Measurements from ENCODE around the gene CHEK2.

The CHEK2 gene

DNA sequence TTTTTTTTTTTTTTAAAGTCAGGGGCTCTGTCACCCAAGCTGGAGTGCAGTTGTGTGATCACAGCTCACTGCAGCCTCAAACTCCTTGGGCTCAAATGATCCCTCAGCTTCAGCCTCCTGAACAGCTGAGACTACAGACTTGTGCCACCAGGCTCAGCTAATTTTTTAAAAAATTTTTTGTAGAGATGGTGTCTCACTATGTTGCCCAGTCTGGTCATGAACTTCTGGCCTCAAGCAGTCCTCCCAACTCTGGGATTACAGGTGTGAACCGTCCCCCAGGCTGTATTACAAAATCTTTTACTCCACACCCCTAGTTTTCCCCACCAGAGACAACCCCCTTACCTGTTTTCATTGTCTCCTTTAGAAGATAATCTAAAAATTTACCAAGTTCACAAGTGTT is 32.8 kb upstream of the CHEK2 start:
- TF ChIP-seq, protein P1, sequence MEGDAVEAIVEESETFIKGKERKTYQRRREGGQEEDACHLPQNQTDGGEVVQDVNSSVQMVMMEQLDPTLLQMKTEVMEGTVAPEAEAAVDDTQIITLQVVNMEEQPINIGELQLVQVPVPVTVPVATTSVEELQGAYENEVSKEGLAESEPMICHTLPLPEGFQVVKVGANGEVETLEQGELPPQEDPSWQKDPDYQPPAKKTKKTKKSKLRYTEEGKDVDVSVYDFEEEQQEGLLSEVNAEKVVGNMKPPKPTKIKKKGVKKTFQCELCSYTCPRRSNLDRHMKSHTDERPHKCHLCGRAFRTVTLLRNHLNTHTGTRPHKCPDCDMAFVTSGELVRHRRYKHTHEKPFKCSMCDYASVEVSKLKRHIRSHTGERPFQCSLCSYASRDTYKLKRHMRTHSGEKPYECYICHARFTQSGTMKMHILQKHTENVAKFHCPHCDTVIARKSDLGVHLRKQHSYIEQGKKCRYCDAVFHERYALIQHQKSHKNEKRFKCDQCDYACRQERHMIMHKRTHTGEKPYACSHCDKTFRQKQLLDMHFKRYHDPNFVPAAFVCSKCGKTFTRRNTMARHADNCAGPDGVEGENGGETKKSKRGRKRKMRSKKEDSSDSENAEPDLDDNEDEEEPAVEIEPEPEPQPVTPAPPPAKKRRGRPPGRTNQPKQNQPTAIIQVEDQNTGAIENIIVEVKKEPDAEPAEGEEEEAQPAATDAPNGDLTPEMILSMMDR (IDR thresholded peaks at IDR 0.05; ENCODE audit: borderline replicate concordance, insufficient read depth, low read depth, low read length) = no peak
- H3K4me3 ChIP-seq (ENCODE audit: low read depth, low read length) = no peak overlapping the region

DNA sequence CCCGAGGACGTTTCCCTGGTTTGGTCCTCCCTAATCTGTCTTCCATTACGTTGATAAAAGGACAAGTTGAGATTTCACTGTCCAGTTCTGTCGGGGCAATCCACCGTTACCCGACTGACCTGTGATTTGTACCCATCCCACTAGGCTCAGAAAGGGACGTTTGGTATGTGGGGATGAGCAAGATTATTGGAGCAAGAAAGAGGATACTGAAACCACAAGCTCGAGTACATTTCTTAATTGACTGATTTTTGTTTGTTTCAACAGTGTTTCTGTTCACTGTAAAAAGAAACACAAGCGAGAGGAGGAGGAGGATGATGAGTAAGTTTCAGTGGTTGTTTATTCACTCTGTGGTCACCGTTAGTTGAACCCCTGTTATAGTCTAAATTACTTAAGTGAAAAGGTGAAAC is 31.8 kb upstream of the CHEK2 start:
- TF ChIP-seq, protein P1 (IDR thresholded peaks at IDR 0.05; ENCODE audit: borderline replicate concordance, insufficient read depth, low read depth, low read length) = no peak
- peak overlapping the region; percentile 64 for H3K4me3 ChIP-seq (ENCODE audit: low read depth, low read length)

GRCh38 chr22:28772633-28773460 is 31.2 kb upstream of the CHEK2 start, which contains the start of gene CCDC117:
TSS of gene CCDC117 (plus strand) at chr22:28772695. CDS start at chr22:28772850, 155 bp downstream.
- TF ChIP-seq, protein P1 (IDR thresholded peaks at IDR 0.05; ENCODE audit: borderline replicate concordance, insufficient read depth, low read depth, low read length) = peak; percentile 34; the same call in 1 of the 2 replicates
- H3K4me3 ChIP-seq (ENCODE audit: low read depth, low read length) = peak within 1 kb of the TSS; percentile 64

DNA sequence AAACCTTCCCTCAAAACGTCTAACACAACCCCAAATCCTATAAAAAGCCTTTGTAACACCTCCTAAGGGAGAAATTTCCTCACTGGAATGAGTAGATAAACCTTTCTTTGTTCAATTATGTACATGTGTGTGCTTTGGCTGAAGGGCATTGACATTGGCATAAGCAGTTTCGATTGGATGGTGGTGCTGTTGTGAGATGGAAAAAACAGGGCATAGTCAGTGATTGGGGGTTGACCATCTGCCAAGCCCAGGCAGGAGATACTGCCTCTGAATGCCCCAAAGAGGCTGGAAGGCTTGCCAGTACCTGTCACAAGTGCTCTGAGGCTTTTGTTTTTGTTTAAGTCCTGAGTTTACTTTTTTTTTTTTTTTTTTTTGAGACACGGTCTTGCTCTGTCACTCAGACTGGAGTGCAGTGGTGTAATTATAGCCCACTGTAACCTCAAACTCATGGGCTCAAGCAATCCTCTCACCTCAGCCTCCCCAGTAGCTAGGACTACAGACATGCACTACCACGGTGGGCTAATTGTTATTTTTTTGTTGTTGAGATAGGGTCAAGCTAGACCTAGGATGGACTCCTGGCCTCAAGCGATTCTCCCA is 29.7 kb upstream of the CHEK2 start:
- no peak overlapping the region for H3K4me3 ChIP-seq (ENCODE audit: low read depth, low read length)
- TF ChIP-seq, protein P1 (IDR thresholded peaks at IDR 0.05; ENCODE audit: borderline replicate concordance, insufficient read depth, low read depth, low read length) = no peak

DNA sequence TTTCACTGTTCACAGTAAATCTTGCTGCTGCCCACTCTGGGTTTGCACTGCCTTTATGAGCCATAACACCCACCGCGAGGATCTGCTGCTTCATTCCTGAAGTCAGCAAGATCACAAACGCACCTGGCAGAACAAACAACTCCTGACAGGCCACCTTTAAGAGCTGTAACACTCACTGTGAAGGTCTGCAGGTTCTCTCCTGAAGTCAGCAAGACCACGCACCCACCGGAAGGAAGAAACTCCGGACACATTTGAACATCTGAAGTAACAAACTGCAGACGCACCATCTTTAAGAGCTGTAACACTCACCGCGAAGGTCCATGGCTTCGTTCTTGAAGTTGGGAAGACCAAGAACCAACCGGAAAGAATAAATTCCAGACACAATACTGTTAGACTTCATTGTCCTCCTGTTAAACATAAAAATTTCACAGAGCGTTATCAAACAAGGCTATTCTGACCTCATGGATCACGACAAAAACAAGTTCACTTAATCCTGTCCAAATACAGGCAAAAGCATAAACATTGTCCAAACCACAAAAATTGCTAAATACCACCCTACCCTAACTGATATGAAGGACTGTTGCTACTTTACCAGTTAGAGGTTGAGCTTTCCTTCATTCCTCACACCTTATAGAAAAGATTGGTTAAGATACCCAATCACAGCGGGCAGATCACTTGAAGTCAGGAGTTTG is 27.9 kb upstream of the CHEK2 start:
- TF ChIP-seq, protein P1 (IDR thresholded peaks at IDR 0.05; ENCODE audit: borderline replicate concordance, insufficient read depth, low read depth, low read length) = no peak
- no peak overlapping the region for H3K4me3 ChIP-seq (ENCODE audit: low read depth, low read length)

GRCh38 chr22:28768701-28769393 is 27.2 kb upstream of the CHEK2 start:
- TF ChIP-seq, protein P1 (IDR thresholded peaks at IDR 0.05; ENCODE audit: borderline replicate concordance, insufficient read depth, low read depth, low read length) = no peak

More at GRCh38 chr22:28768701-28769393, 27.2 kb upstream of the CHEK2 start:
- no peak overlapping the region for H3K4me3 ChIP-seq (ENCODE audit: low read depth, low read length)
